ENCODE results near the gene LRPPRC. TPM values are rescaled to one million over a fixed set of nuclear protein-coding genes. Genes with fewer than 3 reads are reported as not detected.
"Not testable (repeated sequence)": the region's sequence is repeated elsewhere in the genome, so short reads cannot be mapped to it uniquely, and the experiment has no call there.

Gene LRPPRC
- 77.8 TPM for polyA plus RNA-seq (ENCODE audit: insufficient read length)

DNA sequence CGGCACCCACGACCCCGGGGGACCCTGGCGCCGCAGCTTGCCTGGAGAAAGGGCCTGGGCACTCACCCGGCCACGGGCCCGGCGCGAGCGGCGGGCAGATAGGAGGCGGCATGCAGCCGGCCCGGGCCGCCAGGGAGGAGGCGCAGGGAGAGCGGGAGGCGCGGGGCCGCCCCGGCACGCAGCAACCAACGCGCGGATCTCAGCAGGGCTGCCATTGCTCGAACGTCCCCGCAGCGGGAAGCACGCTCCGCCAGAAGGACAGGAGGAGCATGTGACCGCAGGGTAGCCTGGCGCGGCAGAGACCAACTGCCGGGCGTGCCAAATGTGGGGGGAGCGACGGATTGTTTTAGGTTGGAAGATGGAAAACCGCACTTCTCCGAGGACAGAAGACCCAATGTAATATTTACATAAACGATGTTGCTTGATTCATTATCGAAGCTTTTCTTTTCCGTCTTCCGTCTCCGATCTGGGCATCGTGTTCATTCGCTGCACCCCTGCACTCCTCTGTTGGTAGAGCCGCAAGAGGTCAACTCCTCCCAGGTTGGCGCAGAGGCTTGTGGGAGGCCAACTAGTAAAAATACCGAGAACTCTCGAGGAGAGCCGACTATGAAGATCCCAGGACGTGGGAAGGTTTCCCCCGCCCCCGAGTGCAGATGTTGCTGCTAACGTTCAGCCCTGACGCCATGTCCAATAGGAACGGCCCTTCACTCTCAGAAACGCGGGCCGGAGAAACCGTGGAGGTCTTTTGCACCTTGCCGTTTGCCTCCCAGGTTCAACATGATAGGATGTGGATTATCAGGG, at the start of gene LRPPRC:
TSS of gene LRPPRC (minus strand) at position 257 of the 801 bp plus-strand sequence. CDS start at position 215, 42 bp downstream.
- peak; percentile 95 for DNase-seq

DNA sequence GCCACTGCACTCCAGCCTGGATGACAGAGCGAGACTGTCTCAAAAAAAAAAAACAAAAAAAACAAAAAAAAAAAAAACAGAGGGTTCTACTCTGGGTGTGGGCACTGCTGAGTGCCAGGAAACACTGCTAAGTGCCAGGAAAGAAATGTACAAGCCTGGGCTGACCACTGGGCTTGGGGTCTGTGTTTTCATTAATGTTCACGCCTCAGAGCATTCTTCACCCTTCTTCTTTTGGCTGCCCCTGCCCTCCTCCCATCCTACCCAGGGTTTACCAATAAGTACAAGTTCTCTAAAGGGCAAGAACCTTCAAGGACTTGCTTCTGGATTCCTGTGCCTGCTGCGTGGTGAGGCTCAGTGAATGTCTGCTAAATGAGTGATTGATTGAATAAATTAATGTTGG, 49.3 kb upstream of the LRPPRC start:
- DNase-seq: no peak

- peak; percentile 56 for DNase-seq
Measured at GRCh38 chr2:44044281-44044720, 48.5 kb upstream of the LRPPRC start.

GRCh38 chr2:44040365-44040764, 44.6 kb upstream of the LRPPRC start:
- DNase-seq: no peak

DNA sequence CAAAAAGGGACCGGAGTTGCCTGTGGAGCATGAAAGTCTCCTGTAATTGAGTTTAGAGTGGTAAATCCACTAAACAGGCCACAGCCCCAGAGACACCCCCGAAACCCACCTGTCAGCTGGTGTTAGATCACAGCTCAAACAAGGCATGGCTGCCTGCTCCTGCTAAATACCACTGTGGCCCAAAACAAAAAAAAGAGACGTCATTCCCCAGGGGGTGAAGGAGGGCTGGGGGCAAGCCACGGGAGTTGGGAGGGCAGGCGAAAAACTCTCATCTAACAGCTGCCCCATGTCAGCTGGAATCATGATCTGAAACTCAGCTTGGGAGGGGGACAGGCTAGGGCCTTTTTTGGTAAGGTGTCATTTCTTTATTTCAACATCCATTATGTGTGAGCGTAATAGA, 42.5 kb upstream of the LRPPRC start:
- DNase-seq: no peak

DNA sequence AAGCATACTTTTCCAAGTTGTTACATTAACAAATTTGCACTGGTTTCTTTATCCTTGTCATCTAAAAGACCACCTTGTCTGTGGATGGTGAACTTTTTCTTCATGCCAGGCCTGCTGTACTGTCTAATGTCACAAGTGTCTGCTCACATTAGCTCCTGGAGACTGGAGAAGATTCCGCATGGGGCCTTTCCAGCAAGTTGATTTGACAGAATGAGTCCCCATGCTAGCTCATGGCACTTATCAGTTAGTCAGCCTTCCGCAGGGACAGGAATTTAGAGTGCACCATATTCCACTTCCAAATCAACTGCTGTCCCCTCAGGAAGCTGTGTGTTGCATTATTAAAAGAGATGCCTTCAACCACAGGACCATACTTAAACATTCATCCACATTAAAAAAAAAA, 41.4 kb upstream of the LRPPRC start:
- no peak for DNase-seq

GRCh38 chr2:44033947-44034346, 38.2 kb upstream of the LRPPRC start:
- DNase-seq: no peak

GRCh38 chr2:44027076-44027475, 31.3 kb upstream of the LRPPRC start:
- DNase-seq: not testable (repeated sequence)

- peak; percentile 62 for DNase-seq
Measured at GRCh38 chr2:44016282-44016681, 20.5 kb upstream of the LRPPRC start.

- DNase-seq: no peak
Measured at GRCh38 chr2:44015239-44015638, 19.4 kb upstream of the LRPPRC start.

GRCh38 chr2:44013205-44013604, 17.4 kb upstream of the LRPPRC start:
- not testable (repeated sequence) for DNase-seq

DNA sequence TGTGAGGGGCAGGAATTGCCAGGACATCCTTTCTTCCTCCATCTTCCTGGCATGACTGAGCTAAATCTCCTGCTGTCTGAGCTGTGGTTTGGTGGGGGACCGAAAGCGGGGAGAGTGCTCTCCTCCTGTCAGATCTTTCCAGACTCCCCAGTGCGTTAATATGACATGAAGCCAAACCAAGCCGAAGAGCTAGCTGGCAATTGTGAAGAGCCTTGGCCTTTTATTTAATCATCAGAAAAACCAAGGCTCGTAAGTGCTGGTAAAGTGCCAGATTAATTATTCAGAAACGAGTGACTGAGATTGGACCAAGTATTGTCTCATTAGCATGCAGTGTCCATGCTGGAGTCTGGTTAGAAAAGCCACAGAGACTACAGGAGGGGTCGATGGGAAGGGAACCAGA, 14.5 kb upstream of the LRPPRC start:
- DNase-seq: no peak

DNA sequence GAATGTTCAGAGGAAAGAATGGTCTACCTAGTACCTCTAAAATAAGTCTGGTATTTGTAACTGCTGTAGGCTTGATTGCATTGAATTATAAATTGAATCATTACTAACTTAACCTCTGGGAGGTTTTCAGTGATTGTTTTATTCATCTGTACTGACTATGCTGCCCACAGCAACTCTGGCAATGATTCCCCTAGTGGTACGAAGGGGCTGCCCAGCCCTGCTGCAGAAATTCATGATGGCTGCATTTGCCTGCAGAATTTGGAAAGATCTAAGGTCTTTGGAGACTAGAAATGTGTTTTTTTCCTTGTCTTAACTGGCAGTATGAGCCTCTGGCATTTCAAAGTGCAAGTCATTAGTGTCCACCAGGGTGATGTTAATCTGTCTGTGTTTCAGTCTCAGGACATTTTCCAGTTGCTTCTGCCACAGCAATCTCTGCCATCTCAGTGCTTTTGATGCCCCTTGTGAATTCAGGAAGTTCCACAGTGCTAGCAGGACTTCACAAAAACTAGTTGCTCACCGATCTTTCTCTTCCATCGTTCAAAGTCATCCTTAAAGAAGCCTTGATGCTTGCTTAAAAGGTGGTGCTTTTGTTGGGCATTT, 13.4 kb upstream of the LRPPRC start:
- DNase-seq: no peak

- DNase-seq: no peak
Measured at GRCh38 chr2:44005846-44006245, 10.1 kb upstream of the LRPPRC start.

GRCh38 chr2:44004735-44005602, 9.2 kb upstream of the LRPPRC start:
- DNase-seq: no peak

DNA sequence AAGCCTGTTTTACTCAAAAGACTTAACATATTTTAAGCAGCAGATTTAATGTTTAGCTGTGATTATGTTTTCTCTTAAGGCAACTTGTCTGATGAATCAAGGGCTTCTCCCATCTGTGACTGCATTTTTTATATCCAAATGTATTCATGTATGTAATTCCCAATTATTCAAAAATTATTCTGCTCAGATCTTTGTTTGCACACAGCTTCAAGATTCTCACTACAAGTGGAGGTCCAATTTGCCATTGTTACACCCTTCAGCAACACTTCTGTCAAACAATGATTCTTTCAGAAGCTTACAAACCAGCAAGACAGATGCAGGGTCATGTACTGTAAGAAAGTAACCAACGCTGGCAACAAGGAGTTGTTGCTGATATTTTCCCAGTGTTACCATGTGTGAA, 5.9 kb upstream of the LRPPRC start:
- no peak for DNase-seq

- DNase-seq: no peak
Measured at GRCh38 chr2:43998263-43998662, 2.5 kb upstream of the LRPPRC start.

DNA sequence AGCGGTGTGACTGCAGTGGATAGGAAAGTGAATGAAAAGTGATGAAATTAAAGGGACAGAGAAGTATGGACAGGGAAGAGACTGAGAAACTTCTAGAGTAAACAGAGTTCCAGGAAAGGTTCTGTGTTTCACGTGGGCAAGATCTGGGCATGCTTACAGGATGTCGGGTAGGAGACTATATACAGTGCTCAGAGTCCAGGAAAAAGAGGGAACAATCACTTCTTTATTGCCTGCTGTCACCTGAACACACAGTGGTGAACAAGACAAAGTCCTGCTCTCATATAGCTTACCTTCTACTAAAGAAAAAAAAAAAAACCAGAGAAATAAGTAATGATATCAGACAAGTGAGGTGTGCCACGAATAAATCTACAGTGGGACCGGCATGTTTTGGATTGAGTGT, 2.4 kb downstream of the LRPPRC start:
- no peak for DNase-seq

GRCh38 chr2:43989545-43989944, 6.2 kb downstream of the LRPPRC start:
- DNase-seq: no peak

DNA sequence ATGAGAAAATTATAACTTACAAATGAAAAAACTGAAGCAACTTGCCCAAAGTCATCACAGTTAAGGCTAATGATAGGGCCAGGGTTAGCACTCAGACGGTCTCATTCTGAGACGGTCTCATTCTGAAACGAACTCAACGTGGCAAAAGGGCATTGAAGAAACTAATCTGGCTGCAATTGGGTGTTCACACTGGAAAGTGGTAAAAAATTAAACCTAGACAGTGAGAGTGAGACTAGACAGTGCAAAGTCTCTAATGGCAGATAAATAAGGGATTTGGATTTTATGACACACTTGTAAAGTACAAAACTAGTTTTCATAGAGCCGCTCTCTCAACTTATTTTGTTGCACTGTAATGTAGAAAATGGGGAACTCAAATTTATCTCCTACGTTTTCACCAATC, 9.2 kb downstream of the LRPPRC start:
- DNase-seq: no peak

DNA sequence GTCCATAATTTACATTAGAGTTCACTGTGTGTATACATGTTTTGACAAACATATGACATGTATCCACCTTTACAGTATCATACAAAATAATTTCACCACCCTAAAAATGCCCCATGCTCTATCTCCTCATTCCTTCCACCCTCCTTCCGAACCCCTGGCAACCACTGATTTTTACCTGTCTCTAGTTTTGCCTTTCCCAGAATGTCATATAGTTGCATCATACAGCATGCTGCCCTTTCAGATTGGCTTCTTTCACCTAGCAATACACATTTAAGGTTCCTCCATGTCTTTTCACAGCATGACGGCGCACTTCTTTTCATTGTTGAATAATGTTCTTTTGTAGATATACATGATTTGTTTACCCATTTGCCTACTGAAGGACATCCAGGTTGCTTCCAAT, 10.4 kb downstream of the LRPPRC start:
- no peak for DNase-seq

- DNase-seq: no peak
Measured at GRCh38 chr2:43984533-43984932, 11.3 kb downstream of the LRPPRC start.

DNA sequence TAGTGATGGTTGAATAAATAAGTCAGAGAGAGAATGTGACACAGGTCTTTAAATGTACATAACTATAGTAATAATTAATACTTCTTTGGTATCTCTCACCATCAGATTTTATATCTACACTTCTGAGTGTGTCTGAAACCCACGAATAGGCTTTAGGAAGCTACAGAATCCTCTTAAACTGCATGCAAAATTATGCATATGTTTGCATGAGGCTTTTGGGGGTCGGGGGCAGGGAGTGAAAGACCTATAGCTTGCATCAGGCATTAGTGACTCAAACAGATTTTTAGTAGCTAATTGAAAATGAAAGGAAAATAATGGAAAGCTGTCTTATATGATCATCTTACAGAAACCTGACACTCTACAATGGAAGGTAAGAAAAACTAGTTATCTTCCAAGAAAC, 14.9 kb downstream of the LRPPRC start:
- no peak for DNase-seq
